K562 (cell line): ENCODE measurements around the gene FTO. TPM values are rescaled to one million over a fixed set of nuclear protein-coding genes. Genes with fewer than 3 reads are reported as not detected.

ENCODE experiments used
- ATAC-seq: fragments of 200-7000 bp; cut with Tn5 transposase; 3 replicates; pipeline ENCODE4 v1.9.1; 2020; ENCODE audit warnings: moderate library complexity
- BruUV-seq: library from RNA; stranded (reverse); fragments of 400-500 nt; replicated peaks from 2 replicates; lab custom pipeline; 2021; lab: Mats Ljungman, UMichigan
- CTCF ChIA-PET: fragments of 300-600 bp; formaldehyde crosslinking; extraction: SDS; loops from one replicate; lab custom pipeline; 2021; ENCODE audit warnings: low intra/inter-chr PET ratio; lab: Yijun Ruan, JAX
- POLR2A ChIA-PET: fragments of 300-600, 350-650 bp; sonication (Branson Sonifier 250); formaldehyde crosslinking; extraction: SDS; loops from one replicate; lab custom pipeline; 2021; ENCODE audit warnings: antibody characterized with exemption, inconsistent platforms; lab: Yijun Ruan, JAX
- DNase-seq, 4 experiments: peaks; one replicate each; pipeline versions ENCODE4 v3.0.0 to v3.0.0-alpha.2; 2011 to 2018; ENCODE audit warnings: low spot score in 3 of 4, mixed read lengths in 3 of 4; ENCODE audit errors: extremely low read depth in 1 of 4
- FAIRE-seq: peaks from 2 replicates; lab custom pipeline; 2011; peaks lifted over from hg19 to GRCh38; lab: Jason Lieb, UNC
- H2AFZ ChIP-seq: 2 replicates; pipeline ENCODE4 v1.6.0; 2011; ENCODE audit warnings: low read depth, low read length, control low read depth, inconsistent platforms
- H3K27ac ChIP-seq: fragments of 200-600 bp; 3 replicates; pipeline ENCODE4 v1.8.0; 2011; ENCODE audit warnings: low read depth, mild to moderate bottlenecking, control low read depth, inconsistent platforms, low read length, moderate library complexity, mixed read lengths; ENCODE audit errors: extremely low read depth
- H3K27me3 ChIP-seq, 2 experiments: fragments of 300-600 bp in 1 of 2; 2 replicates in 1 of 2; 3 replicates in 1 of 2; pipeline versions ENCODE4 v1.6.0 to v1.8.0; 2011; ENCODE audit warnings: inconsistent platforms in 2 of 2, low read length in 2 of 2, mild to moderate bottlenecking in 1 of 2, mixed read lengths in 1 of 2, moderate library complexity in 1 of 2; ENCODE audit not compliant: control insufficient read depth in 2 of 2, insufficient read depth in 2 of 2
- H3K36me3 ChIP-seq: fragments of 300-600 bp; 3 replicates; pipeline ENCODE4 v1.8.0; 2011; ENCODE audit warnings: mild to moderate bottlenecking, low read length, inconsistent platforms; ENCODE audit not compliant: control insufficient read depth, insufficient read depth
- H3K4me1 ChIP-seq, 2 experiments: fragments of 200-600 bp in 1 of 2; replicated peaks in 1 of 2; 2 replicates in 1 of 2; 3 replicates in 1 of 2; pipeline versions ENCODE4 v1.5.1 to v1.8.0; 2011; ENCODE audit warnings: inconsistent platforms in 2 of 2, low read length in 2 of 2, mild to moderate bottlenecking in 1 of 2, mixed read lengths in 1 of 2, moderate library complexity in 1 of 2; ENCODE audit not compliant: control insufficient read depth in 2 of 2, insufficient read depth in 2 of 2
- H3K4me2 ChIP-seq: 2 replicates; pipeline ENCODE4 v1.6.1; 2011; ENCODE audit warnings: low read length, control low read depth, inconsistent platforms, mixed read lengths; ENCODE audit not compliant: insufficient read depth
- H3K4me3 ChIP-seq: fragments of 200-600 bp; sonication (generic), shearing (Covaris generic); 2 replicates; pipeline ENCODE4 v1.5.1; 2016; ENCODE audit warnings: control low read depth, inconsistent platforms
- H3K79me2 ChIP-seq: fragments of 200-600 bp; 3 replicates; pipeline ENCODE4 v1.8.0; 2011; ENCODE audit warnings: low read length, inconsistent platforms; ENCODE audit not compliant: control insufficient read depth, insufficient read depth
- H3K9ac ChIP-seq, 2 experiments: 2 replicates each; pipeline versions ENCODE4 v1.6.0 to v1.6.1; 2011; ENCODE audit warnings: low read depth in 2 of 2, low read length in 2 of 2, control low read depth in 1 of 2, inconsistent platforms in 1 of 2, mild to moderate bottlenecking in 1 of 2, mixed read lengths in 1 of 2; ENCODE audit not compliant: insufficient read depth in 1 of 2
- H3K9me1 ChIP-seq: one replicate; pipeline ENCODE4 v1.6.0; 2011; ENCODE audit warnings: inconsistent platforms, mild to moderate bottlenecking, low read length, moderate library complexity; ENCODE audit not compliant: control insufficient read depth, insufficient read depth
- H3K9me3 ChIP-seq: replicated peaks from 2 replicates; pipeline ENCODE4 v1.5.1; 2011; ENCODE audit warnings: low read depth, low read length, inconsistent platforms; ENCODE audit not compliant: control insufficient read depth, insufficient read depth
- H4K20me1 ChIP-seq: replicated peaks from 2 replicates; pipeline ENCODE4 v1.6.1; 2011; ENCODE audit warnings: low read length, inconsistent platforms, mixed read lengths; ENCODE audit not compliant: control insufficient read depth, insufficient read depth
- BACH1 ChIP-seq: fragments of 200-800 bp; sonication (Bioruptor generic); IDR thresholded peaks from 2 replicates; pipeline ENCODE4 v1.6.1; 2016; ENCODE audit warnings: missing genetic modification characterization, missing compliant biosample characterization
- BDP1 ChIP-seq: IDR thresholded peaks from 3 replicates; pipeline ENCODE4 v1.6.1; 2011; ENCODE audit not compliant: insufficient read length, insufficient read depth
- KDM5B ChIP-seq: fragments of 200-600 bp; sonication (generic); IDR thresholded peaks from 2 replicates; pipeline ENCODE4 v1.6.1; 2012; ENCODE audit warnings: low read depth, mild to moderate bottlenecking, moderate library complexity, low read length, control low read depth, inconsistent platforms; ENCODE audit not compliant: insufficient replicate concordance
- OTX1 ChIP-seq: fragments of 450-650 bp; formaldehyde crosslinking; IDR thresholded peaks from 2 replicates; pipeline ENCODE4 v1.4.0; 2022; ENCODE audit warnings: mild to moderate bottlenecking
- POLR2B ChIP-seq: fragments of 450-650 bp; IDR thresholded peaks from 2 replicates; pipeline ENCODE4 v1.6.1; 2018; ENCODE audit warnings: low read depth; ENCODE audit not compliant: partially characterized antibody
- POLR2G ChIP-seq: fragments of 200-400 bp; formaldehyde crosslinking; IDR thresholded peaks from 2 replicates; pipeline ENCODE4 v1.6.1; 2017; ENCODE audit warnings: low read depth, mild to moderate bottlenecking, antibody characterized with exemption, low read length, moderate library complexity
- PRDM10 ChIP-seq: fragments of 450-650 bp; IDR thresholded peaks from 2 replicates; pipeline ENCODE4 v1.6.1; 2018; ENCODE audit not compliant: partially characterized antibody
- SMAD4 ChIP-seq: fragments of 250-450 bp; sonication (Bioruptor Pico); conservative IDR thresholded peaks from 2 replicates; pipeline ENCODE4 v1.8.0; 2021; ENCODE audit warnings: inconsistent platforms, mild to moderate bottlenecking, moderate library complexity
- TFAM ChIP-seq: fragments of 250-450 bp; sonication (Bioruptor Pico); conservative IDR thresholded peaks from 2 replicates; pipeline ENCODE4 v1.5.0; 2021; ENCODE audit warnings: mild to moderate bottlenecking, moderate library complexity
- ZNF197 ChIP-seq: fragments of 200-800 bp; sonication (Bioruptor generic); IDR thresholded peaks from 2 replicates; pipeline ENCODE4 v1.6.1; 2016; ENCODE audit warnings: low read depth, missing genetic modification characterization, missing compliant biosample characterization
- ZNF23 ChIP-seq: fragments of 250-450 bp; sonication (Bioruptor Pico); IDR thresholded peaks from 2 replicates; pipeline ENCODE4 v1.4.0; 2020; ENCODE audit warnings: mild to moderate bottlenecking
- ZNF444 ChIP-seq: fragments of 250-450 bp; sonication (Bioruptor Pico); IDR thresholded peaks from 2 replicates; pipeline ENCODE4 v1.4.0; 2020; ENCODE audit warnings: mild to moderate bottlenecking, moderate library complexity
- ZNF561 ChIP-seq: fragments of 450-650 bp; formaldehyde crosslinking; conservative IDR thresholded peaks from 2 replicates; pipeline ENCODE4 v1.4.0; 2020; ENCODE audit warnings: mild to moderate bottlenecking, moderate library complexity
- ZNF586 ChIP-seq: fragments of 450-650 bp; formaldehyde crosslinking; conservative IDR thresholded peaks from 2 replicates; pipeline ENCODE4 v1.4.0; 2020; ENCODE audit warnings: mild to moderate bottlenecking, moderate library complexity
- WGBS: fragments of 100-300 bp; shearing (Covaris generic); methylation state at CpG from one replicate; pipeline ENCODE4 v1.1.6; 2016; ENCODE audit warnings: low coverage, mixed read lengths; ENCODE audit not compliant: insufficient coverage; ENCODE audit errors: missing lambda C conversion rate; 5-methylcytosine and 5-hydroxymethylcytosine counted together
- in situ Hi-C: fragments of 300-500 bp; cut with MboI; formaldehyde crosslinking; loops from 4 replicates; pipeline ENCODE4 v1.15.0; 2018; ENCODE audit warnings: inconsistent platforms, mixed read lengths
- intact Hi-C: fragments of 100-400 bp; cut with micrococcal nuclease; formaldehyde crosslinking; loops from 2 replicates; pipeline ENCODE4 v1.14.2; 2022
- polyA plus RNA-seq, 8 experiments: library from polyadenylated mRNA; depleted of rRNA in 4 of 8; stranded (reverse) in 5 of 8; unstranded in 3 of 8; fragments of >200 nt; fragmentation: Nextera tagmentation in 2 of 8; fragmentation: Illumina TruSeq in 1 of 8; extraction: Ambion mirVana in 2 of 8; extraction: Trizol in 1 of 8; gene quantifications; 2 replicates each; pipeline versions ENCODE4 v1.2.1 to v1.2.3, GENCODE V29; 2011 to 2014; ENCODE audit warnings: inconsistent platforms in 1 of 8, missing spikeins in 1 of 8
- total RNA-seq, 7 experiments: library from RNA; depleted of rRNA in 6 of 7; stranded (reverse); fragments of >200 nt in 6 of 7; fragmentation: Illumina TruSeq in 2 of 7; extraction: Trizol in 2 of 7; gene quantifications; 2 replicates each; pipeline versions ENCODE4 v1.2.1 to v1.2.3, GENCODE V29; 2011 to 2021; ENCODE audit warnings: low replicate concordance in 1 of 7

FTO gene
- total and polyA plus RNA-seq, 9 of the 15 experiments (the other 6 are each of a cell fraction or from before 2014, with no cell fraction given) = 11.3 to 27.7 (median 25.5) TPM

DNA sequence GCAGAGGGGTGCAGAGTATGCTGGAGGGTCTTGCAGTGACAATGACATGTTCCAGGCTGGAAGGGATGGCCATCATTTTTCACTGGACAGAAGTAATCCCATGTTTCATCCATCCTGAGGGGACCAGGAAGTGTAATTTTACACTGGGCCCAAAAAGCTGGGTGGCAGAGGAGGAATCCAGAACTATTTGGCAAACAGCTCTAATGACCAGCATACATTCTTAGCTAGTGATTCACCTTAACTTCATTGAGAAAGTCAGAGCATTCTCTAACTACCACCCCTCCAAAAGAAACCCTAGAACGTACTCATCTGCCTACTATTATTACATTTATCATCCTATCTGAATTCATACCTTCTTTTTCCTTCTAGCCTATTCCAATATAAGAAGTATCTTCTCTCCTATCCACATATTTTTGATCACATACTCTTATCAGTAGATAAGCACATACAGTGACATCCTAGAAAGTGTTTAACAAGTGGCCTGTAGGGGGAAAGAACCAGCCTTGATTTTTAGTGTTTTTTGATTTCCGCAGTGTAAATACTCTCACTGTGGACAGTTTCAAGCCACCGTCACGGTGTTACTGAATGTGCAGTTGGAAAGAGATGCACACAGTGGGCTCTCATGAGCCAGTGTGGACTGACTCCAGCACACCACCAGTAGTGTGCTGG lies 118.1 kb downstream of the FTO start:
- no peak overlapping the region for H3K9ac ChIP-seq
- no TSS peak for BruUV-seq
- no peaks in the 10 kb centered on the region for H3K27me3 ChIP-seq
- FAIRE-seq (no peak), ATAC-seq (no peak), DNase-seq (no peak)
- H3K9me1 ChIP-seq = no peaks in the 10 kb centered on the region
- intact Hi-C loops = no loop called here
- H3K4me3 ChIP-seq = no peak overlapping the region
- CTCF ChIA-PET = no interaction called here
- no peaks in the 10 kb centered on the region for H3K79me2 ChIP-seq
- H3K4me2 ChIP-seq = no peak overlapping the region
- TF ChIP-seq ZNF561 (CRISPR knock-in tag) (no peak), BDP1 (no peak), ZNF444 (no peak), POLR2G (no peak), TFAM (CRISPR knock-in tag) (no peak), ZNF23 (no peak), PRDM10 (no peak), SMAD4 (CRISPR knock-in tag) (no peak), POLR2B (no peak), ZNF197 (CRISPR knock-in tag) (no peak), OTX1 (CRISPR knock-in tag) (no peak), BACH1 (tag) (no peak), ZNF586 (CRISPR knock-in tag) (no peak), KDM5B (no peak)
- no peaks in the 10 kb centered on the region for H3K9me3 ChIP-seq
- in situ Hi-C loops = no loop called here
- POLR2A ChIA-PET = interaction anchor here (0.6 kb wide), 1 partner anchor 10 kb away, joined by 3 read pairs; no protein-coding TSS in a partner anchor
- H3K4me1 ChIP-seq = no peaks in the 10 kb centered on the region
- no peaks in the 10 kb centered on the region for H3K36me3 ChIP-seq
- H3K27ac ChIP-seq = no peak overlapping the region
- no peak overlapping the region for H2AFZ ChIP-seq
- 28% methylated on average over 4 of the region's 4 CpGs for WGBS
- H4K20me1 ChIP-seq = no peaks in the 10 kb centered on the region
